Neural progenitor cell (in vitro differentiated cells): ENCODE results near the gene CLEC20A.

ENCODE experiments used
- CTCF ChIP-seq: fragments of 200-600 bp; sonication (generic); IDR thresholded peaks from 2 replicates; pipeline ENCODE4 v1.5.1; 2017; ENCODE audit warnings: antibody characterized with exemption, mild to moderate bottlenecking
- EZH2phosphoT487 ChIP-seq: fragments of 200-600 bp; sonication (generic); IDR thresholded peaks from 2 replicates; pipeline ENCODE4 v1.6.1; 2017; ENCODE audit warnings: antibody characterized with exemption

- no peak for TF ChIP-seq CTCF
- no peak for TF ChIP-seq EZH2phosphoT487
Measured at GRCh38 chr1:178510155-178510554, 13.4 kb upstream of the CLEC20A start.
